Left colon (tissue), 2 donors: Measurements from ENCODE around the gene SEMA6D. TPM values are rescaled to one million over a fixed set of nuclear protein-coding genes. Genes with fewer than 3 reads are reported as not detected.

Source experiments
- ATAC-seq: fragments of 200-7000 bp; cut with Tn5 transposase; one replicate; pipeline ENCODE4 v1.9.1; 2020; ENCODE audit warnings: mild to moderate bottlenecking, moderate library complexity
- DNase-seq, 2 donors: peaks; one replicate each; pipeline ENCODE4 v3.0.0-alpha.2; 2020
- intact Hi-C, 2 donors: fragments of 100-400 bp; cut with DNase I in 1 of 2; cut with micrococcal nuclease in 1 of 2; formaldehyde crosslinking; loops; one replicate each; pipeline versions ENCODE4 v1.11.2 to v1.14.0; 2022; cut with DNase I, micrococcal nuclease
- total RNA-seq, 2 donors: library from RNA; stranded (reverse); fragmentation: NEBNext Ultra II Directional; extraction: Animal tissue kit (Norgen Biotek cat#: 25700); gene quantifications; one replicate each; pipeline ENCODE4 v1.2.1, GENCODE V29; 2021
- donor health status: DM: no; HTN: no; CAD: no.
- donor health status: DM: yes; HTN: yes; CAD: no.

Gene SEMA6D
- total RNA-seq, 2 donors from 2014 or later: 34.4 to 52.6 TPM

GRCh38 chr15:47803767-47804166, 86.5 kb downstream of the SEMA6D start:
- no peak for DNase-seq
- intact Hi-C loops: no loop called here
- no peak for ATAC-seq

- DNase-seq (no peak), ATAC-seq (no peak)
- intact Hi-C loops: no loop called here
Measured at GRCh38 chr15:47804733-47805132, 87.4 kb downstream of the SEMA6D start.

GRCh38 chr15:47806008-47806407, 88.7 kb downstream of the SEMA6D start:
- intact Hi-C loops: no loop called here
- no peak for DNase-seq

GRCh38 chr15:47811172-47811571, 93.9 kb downstream of the SEMA6D start:
- intact Hi-C loops: no loop called here
- DNase-seq: no peak
- ATAC-seq: no peak

More at GRCh38 chr15:47806008-47806407, 88.7 kb downstream of the SEMA6D start:
- no peak for ATAC-seq

- intact Hi-C loops: no loop called here
- ATAC-seq (no peak), DNase-seq (no peak)
Measured at GRCh38 chr15:47812470-47812999, 95.2 kb downstream of the SEMA6D start.

GRCh38 chr15:47813748-47814384, 96.6 kb downstream of the SEMA6D start:
- intact Hi-C loops: no loop called here
- DNase-seq (no peak), ATAC-seq (no peak)

- ATAC-seq (no peak), DNase-seq (no peak)
- intact Hi-C loops: no loop called here
Measured at GRCh38 chr15:47814620-47815019, 97.3 kb downstream of the SEMA6D start.

GRCh38 chr15:47817969-47818548, 100.8 kb downstream of the SEMA6D start:
- intact Hi-C loops: no loop called here
- DNase-seq: no peak
- ATAC-seq: no peak

GRCh38 chr15:47819158-47819557, 101.9 kb downstream of the SEMA6D start:
- intact Hi-C loops: no loop called here
- DNase-seq (no peak), ATAC-seq (no peak)

- DNase-seq (no peak), ATAC-seq (no peak)
- intact Hi-C loops: no loop called here
Measured at GRCh38 chr15:47820057-47820746, 102.9 kb downstream of the SEMA6D start.

- DNase-seq (no peak), ATAC-seq (no peak)
- intact Hi-C loops: no loop called here
Measured at GRCh38 chr15:47820747-47821319, 103.5 kb downstream of the SEMA6D start.

- DNase-seq: no peak
- ATAC-seq: no peak
- intact Hi-C loops: no loop called here
Measured at GRCh38 chr15:47822048-47822447, 104.7 kb downstream of the SEMA6D start.
